ENCODE results near the gene LEP. TPM values are rescaled to one million over a fixed set of nuclear protein-coding genes. Genes with fewer than 3 reads are reported as not detected.

LEP gene
- total RNA-seq, 1 experiment from 2014 or later, result not detected

DNA sequence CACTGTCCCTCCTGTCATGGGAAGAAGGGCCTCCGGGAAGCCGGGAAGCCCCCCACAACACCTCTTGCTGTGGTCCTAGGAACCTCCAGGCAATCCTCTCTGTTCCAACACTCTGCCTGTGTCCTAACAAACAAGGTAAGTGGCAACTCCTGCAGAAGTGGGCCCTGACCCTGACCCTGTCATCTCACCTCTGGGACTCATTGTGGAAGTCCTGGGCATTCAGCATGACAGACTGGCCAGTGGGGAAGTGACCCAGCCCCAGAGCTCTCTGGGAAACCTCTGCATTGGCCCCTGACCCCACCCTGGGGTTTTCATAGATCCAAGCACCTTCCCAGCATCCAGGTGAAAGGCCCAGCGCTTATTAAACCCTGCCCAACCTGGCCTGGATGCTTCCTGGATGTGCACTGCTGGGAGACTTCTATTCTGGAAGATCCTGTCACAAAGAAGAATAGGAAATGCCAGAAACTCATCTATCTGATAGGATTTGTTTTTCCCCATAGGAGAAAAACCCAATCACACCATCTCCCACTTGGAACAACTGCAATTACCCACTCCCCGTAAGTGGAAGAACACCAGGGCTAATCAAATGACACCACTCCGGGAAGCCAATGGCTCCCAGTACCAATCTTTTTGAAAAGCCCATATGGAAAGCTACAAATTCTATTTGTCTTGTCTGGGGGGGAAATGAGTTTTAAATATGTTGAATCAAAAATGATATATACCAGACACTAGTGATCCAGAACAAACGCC lies 24.3 kb downstream of the LEP start:
- ATAC-seq (no peak), DNase-seq (ENCODE audit: low read depth, low spot score) (no peak)
- H3K27ac ChIP-seq (ENCODE audit: low read length), result no peak overlapping the region
- in situ Hi-C loops (cut with HindIII; ENCODE audit: low pct_unique_long_range_greater_than_20kb, low sequenced_read_pairs) (no loop called here), intact Hi-C loops (cut with micrococcal nuclease; ENCODE audit: unreplicated experiment) (no loop called here)
- POLR2A ChIA-PET, result no interaction called here
- BruUV-seq (replicated peaks), result no TSS peak
- no peaks in the 10 kb centered on the region for H3K36me3 ChIP-seq (ENCODE audit: control insufficient read depth, insufficient read depth, low read length)
- H3K4me1 ChIP-seq (ENCODE audit: control insufficient read depth, insufficient read depth, low read length), result no peaks in the 10 kb centered on the region
- H3K4me3 ChIP-seq (ENCODE audit: low read depth in 2 of 2, low read length in 2 of 2), result no peak overlapping the region
- TF ChIP-seq, protein P1, sequence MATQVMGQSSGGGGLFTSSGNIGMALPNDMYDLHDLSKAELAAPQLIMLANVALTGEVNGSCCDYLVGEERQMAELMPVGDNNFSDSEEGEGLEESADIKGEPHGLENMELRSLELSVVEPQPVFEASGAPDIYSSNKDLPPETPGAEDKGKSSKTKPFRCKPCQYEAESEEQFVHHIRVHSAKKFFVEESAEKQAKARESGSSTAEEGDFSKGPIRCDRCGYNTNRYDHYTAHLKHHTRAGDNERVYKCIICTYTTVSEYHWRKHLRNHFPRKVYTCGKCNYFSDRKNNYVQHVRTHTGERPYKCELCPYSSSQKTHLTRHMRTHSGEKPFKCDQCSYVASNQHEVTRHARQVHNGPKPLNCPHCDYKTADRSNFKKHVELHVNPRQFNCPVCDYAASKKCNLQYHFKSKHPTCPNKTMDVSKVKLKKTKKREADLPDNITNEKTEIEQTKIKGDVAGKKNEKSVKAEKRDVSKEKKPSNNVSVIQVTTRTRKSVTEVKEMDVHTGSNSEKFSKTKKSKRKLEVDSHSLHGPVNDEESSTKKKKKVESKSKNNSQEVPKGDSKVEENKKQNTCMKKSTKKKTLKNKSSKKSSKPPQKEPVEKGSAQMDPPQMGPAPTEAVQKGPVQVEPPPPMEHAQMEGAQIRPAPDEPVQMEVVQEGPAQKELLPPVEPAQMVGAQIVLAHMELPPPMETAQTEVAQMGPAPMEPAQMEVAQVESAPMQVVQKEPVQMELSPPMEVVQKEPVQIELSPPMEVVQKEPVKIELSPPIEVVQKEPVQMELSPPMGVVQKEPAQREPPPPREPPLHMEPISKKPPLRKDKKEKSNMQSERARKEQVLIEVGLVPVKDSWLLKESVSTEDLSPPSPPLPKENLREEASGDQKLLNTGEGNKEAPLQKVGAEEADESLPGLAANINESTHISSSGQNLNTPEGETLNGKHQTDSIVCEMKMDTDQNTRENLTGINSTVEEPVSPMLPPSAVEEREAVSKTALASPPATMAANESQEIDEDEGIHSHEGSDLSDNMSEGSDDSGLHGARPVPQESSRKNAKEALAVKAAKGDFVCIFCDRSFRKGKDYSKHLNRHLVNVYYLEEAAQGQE (IDR thresholded peaks at IDR 0.05; ENCODE audit: insufficient read depth in 1 of 2, low read depth in 2 of 2, low read length in 1 of 2), result no peak
- H3K9me3 ChIP-seq (ENCODE audit: control insufficient read depth, insufficient read depth, low read depth, low read length), result no peaks in the 10 kb centered on the region
- H3K27me3 ChIP-seq (ENCODE audit: control insufficient read depth, insufficient read depth, low read length), result 0 out of 2 replicates have a peak, but pooled peaks cover 3% of the 10 kb centered on the region
- CTCF ChIA-PET, result no interaction called here

DNA sequence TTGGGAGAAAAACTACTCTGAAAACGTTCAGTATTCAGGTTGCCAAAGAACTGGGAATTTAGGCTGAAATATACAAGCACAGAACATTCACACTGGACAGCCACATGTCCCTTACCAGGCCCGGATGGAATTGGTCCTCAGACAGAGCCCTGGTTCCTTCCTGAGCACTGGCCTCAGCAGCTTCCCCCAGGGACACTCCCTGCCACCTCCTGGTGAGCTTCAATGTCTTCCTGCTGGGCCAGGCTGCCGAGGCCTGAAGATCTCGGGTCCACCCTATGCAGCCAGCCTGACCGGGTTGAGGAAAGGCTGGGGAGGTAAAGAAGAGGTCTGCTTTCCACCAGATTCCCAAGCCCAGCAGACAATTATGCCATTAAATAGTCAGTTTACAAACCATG lies 24.8 kb downstream of the LEP start:
- Histone ChIP-seq H3K36me3 (ENCODE audit: control insufficient read depth, insufficient read depth, low read length) (no peaks in the 10 kb centered on the region), H3K9me3 (ENCODE audit: control insufficient read depth, insufficient read depth, low read depth, low read length) (no peaks in the 10 kb centered on the region), H3K4me3 (ENCODE audit: low read depth in 2 of 2, low read length in 2 of 2) (no peak overlapping the region), H3K27ac (ENCODE audit: low read length) (no peak overlapping the region), H3K4me1 (ENCODE audit: control insufficient read depth, insufficient read depth, low read length) (no peaks in the 10 kb centered on the region), H3K27me3 (ENCODE audit: control insufficient read depth, insufficient read depth, low read length) (0 out of 2 replicates have a peak, but pooled peaks cover 3% of the 10 kb centered on the region)
- in situ Hi-C loops (cut with HindIII; ENCODE audit: low pct_unique_long_range_greater_than_20kb, low sequenced_read_pairs) (no loop called here), intact Hi-C loops (cut with micrococcal nuclease; ENCODE audit: unreplicated experiment) (no loop called here)
- ATAC-seq, result 0 out of 2 replicates have a peak, but pooled peaks have one; percentile 22
- no peak for DNase-seq (ENCODE audit: low read depth, low spot score)
- no peak for TF ChIP-seq POLR2AphosphoS5 (IDR thresholded peaks at IDR 0.05; ENCODE audit: low read depth, low read length)
- TF ChIP-seq, protein P1 (IDR thresholded peaks at IDR 0.05; ENCODE audit: insufficient read depth in 1 of 2, low read depth in 2 of 2, low read length in 1 of 2), result no peak
- no peak for TF ChIP-seq TCF7L2 (IDR thresholded peaks at IDR 0.05; ENCODE audit: low read depth, low read length)
- TF ChIP-seq SIN3A (IDR thresholded peaks at IDR 0.05; ENCODE audit: borderline replicate concordance, insufficient read depth, low read depth, low read length), result no peak
- TF ChIP-seq CTCF (IDR thresholded peaks at IDR 0.05), result no peak
- BruUV-seq (replicated peaks), result no TSS peak
- ChIA-PET CTCF (no interaction called here), POLR2A (no interaction called here)

Data from Panc1 (cell line).